Neural cell (in vitro differentiated cells): ENCODE data around the gene APPBP2.

Experiments
- EP300 ChIP-seq: fragments of 450-650 bp; conservative IDR thresholded peaks from 2 replicates; pipeline ENCODE4 v1.6.1; 2014; ENCODE audit warnings: antibody characterized with exemption, mild to moderate bottlenecking, moderate library complexity; ENCODE audit not compliant: poor library complexity, severe bottlenecking
- EZH2 ChIP-seq: fragments of 200-600, 300-800 bp; shearing (Covaris generic), sonication (generic); IDR thresholded peaks from 2 replicates; pipeline ENCODE4 v1.6.1; 2014; ENCODE audit warnings: antibody characterized with exemption, low read length, borderline replicate concordance, mild to moderate bottlenecking; ENCODE audit not compliant: insufficient read depth, poor library complexity, severe bottlenecking
- MXI1 ChIP-seq: fragments of 450-650 bp; conservative IDR thresholded peaks from 2 replicates; pipeline ENCODE4 v1.6.1; 2014; ENCODE audit warnings: antibody characterized with exemption, mild to moderate bottlenecking; ENCODE audit not compliant: poor library complexity, severe bottlenecking
- POLR2AphosphoS5 ChIP-seq: IDR thresholded peaks from 2 replicates; pipeline ENCODE4 v1.6.1; 2012
- RAD21 ChIP-seq: fragments of 450-650 bp; conservative IDR thresholded peaks from 2 replicates; pipeline ENCODE4 v1.6.1; 2014; ENCODE audit warnings: antibody characterized with exemption, mild to moderate bottlenecking, moderate library complexity
- SMC3 ChIP-seq: fragments of 450-650 bp; conservative IDR thresholded peaks from 2 replicates; pipeline ENCODE4 v1.6.1; 2014; ENCODE audit warnings: antibody characterized with exemption, mild to moderate bottlenecking, moderate library complexity; ENCODE audit not compliant: poor library complexity
- TAF1 ChIP-seq: IDR thresholded peaks from 2 replicates; pipeline ENCODE4 v1.6.1; 2012; ENCODE audit warnings: low read depth
- TF ChIP-seq, protein P1 (sequence below): fragments of 450-650 bp; IDR thresholded peaks from 2 replicates; pipeline ENCODE4 v1.5.1; 2014; ENCODE audit warnings: antibody characterized with exemption, mild to moderate bottlenecking, moderate library complexity; ENCODE audit not compliant: poor library complexity, severe bottlenecking
- TF ChIP-seq, protein P2 (sequence below): IDR thresholded peaks from 2 replicates; pipeline ENCODE4 v1.6.1; 2012; ENCODE audit warnings: borderline replicate concordance

DNA sequence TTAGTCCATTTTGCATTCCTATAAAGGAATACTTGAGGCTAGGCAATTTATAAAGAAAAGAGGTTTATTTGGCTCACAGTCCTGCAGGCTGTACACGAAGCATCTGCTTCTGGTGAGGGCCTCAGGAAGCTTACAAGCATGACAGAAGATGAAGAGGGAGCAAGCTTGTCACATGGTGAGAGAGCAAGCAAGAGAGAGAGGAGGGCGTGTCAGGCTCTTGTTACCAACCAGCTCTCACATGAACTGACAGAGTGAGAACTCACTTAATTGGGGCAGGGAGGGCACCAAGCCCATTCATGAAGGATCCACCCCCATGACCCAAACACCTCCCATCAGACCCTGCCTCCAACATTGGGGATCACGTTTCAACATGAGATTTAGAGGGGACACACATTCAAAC lies 102.2 kb downstream of the APPBP2 start:
- TF ChIP-seq, protein P1, sequence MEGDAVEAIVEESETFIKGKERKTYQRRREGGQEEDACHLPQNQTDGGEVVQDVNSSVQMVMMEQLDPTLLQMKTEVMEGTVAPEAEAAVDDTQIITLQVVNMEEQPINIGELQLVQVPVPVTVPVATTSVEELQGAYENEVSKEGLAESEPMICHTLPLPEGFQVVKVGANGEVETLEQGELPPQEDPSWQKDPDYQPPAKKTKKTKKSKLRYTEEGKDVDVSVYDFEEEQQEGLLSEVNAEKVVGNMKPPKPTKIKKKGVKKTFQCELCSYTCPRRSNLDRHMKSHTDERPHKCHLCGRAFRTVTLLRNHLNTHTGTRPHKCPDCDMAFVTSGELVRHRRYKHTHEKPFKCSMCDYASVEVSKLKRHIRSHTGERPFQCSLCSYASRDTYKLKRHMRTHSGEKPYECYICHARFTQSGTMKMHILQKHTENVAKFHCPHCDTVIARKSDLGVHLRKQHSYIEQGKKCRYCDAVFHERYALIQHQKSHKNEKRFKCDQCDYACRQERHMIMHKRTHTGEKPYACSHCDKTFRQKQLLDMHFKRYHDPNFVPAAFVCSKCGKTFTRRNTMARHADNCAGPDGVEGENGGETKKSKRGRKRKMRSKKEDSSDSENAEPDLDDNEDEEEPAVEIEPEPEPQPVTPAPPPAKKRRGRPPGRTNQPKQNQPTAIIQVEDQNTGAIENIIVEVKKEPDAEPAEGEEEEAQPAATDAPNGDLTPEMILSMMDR = no peak
- no peak for TF ChIP-seq EZH2
- no peak for TF ChIP-seq EP300
- TF ChIP-seq POLR2AphosphoS5 = no peak
- no peak for TF ChIP-seq RAD21
- TF ChIP-seq TAF1 = no peak
- TF ChIP-seq, protein P2, sequence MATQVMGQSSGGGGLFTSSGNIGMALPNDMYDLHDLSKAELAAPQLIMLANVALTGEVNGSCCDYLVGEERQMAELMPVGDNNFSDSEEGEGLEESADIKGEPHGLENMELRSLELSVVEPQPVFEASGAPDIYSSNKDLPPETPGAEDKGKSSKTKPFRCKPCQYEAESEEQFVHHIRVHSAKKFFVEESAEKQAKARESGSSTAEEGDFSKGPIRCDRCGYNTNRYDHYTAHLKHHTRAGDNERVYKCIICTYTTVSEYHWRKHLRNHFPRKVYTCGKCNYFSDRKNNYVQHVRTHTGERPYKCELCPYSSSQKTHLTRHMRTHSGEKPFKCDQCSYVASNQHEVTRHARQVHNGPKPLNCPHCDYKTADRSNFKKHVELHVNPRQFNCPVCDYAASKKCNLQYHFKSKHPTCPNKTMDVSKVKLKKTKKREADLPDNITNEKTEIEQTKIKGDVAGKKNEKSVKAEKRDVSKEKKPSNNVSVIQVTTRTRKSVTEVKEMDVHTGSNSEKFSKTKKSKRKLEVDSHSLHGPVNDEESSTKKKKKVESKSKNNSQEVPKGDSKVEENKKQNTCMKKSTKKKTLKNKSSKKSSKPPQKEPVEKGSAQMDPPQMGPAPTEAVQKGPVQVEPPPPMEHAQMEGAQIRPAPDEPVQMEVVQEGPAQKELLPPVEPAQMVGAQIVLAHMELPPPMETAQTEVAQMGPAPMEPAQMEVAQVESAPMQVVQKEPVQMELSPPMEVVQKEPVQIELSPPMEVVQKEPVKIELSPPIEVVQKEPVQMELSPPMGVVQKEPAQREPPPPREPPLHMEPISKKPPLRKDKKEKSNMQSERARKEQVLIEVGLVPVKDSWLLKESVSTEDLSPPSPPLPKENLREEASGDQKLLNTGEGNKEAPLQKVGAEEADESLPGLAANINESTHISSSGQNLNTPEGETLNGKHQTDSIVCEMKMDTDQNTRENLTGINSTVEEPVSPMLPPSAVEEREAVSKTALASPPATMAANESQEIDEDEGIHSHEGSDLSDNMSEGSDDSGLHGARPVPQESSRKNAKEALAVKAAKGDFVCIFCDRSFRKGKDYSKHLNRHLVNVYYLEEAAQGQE = no peak
- no peak for TF ChIP-seq MXI1
- no peak for TF ChIP-seq SMC3
